HL-60 (cell line): ENCODE data around the gene ALPG.

Experiments used
- DNase-seq, 2 experiments: peaks; one replicate each; pipeline ENCODE4 v3.0.0-alpha.2; 2010 to 2020; ENCODE audit warnings: low read depth in 1 of 2, low spot score in 1 of 2
- H3K27ac ChIP-seq: fragments of 250-450 bp; sonication (Bioruptor Pico); replicated peaks from 2 replicates; pipeline ENCODE4 v1.5.1; 2020; ENCODE audit warnings: mild to moderate bottlenecking, moderate library complexity
- H3K27me3 ChIP-seq: fragments of 250-450 bp; sonication (Bioruptor Pico); 2 replicates; pipeline ENCODE4 v1.5.1; 2021; ENCODE audit warnings: mild to moderate bottlenecking, moderate library complexity; ENCODE audit not compliant: insufficient read depth, poor library complexity, severe bottlenecking
- H3K4me3 ChIP-seq: replicated peaks from 2 replicates; pipeline ENCODE4 v1.5.1; 2011; ENCODE audit warnings: mild to moderate bottlenecking, control low read depth, low read length; ENCODE audit not compliant: insufficient read depth
- CTCF ChIP-seq: IDR thresholded peaks from one replicate; pipeline ENCODE4 v1.5.1; 2011; ENCODE audit warnings: low read length, control low read depth, inconsistent platforms; ENCODE audit not compliant: insufficient read depth
- GABPA ChIP-seq: IDR thresholded peaks from 2 replicates; pipeline ENCODE4 v1.6.1; 2012; ENCODE audit warnings: low read depth
- POLR2AphosphoS5 ChIP-seq: IDR thresholded peaks from 2 replicates; pipeline ENCODE4 v1.6.1; 2012; ENCODE audit warnings: low read depth
- REST ChIP-seq: IDR thresholded peaks from 2 replicates; pipeline ENCODE4 v1.6.1; 2012; ENCODE audit warnings: low read depth; ENCODE audit not compliant: insufficient replicate concordance
- SPI1 ChIP-seq: IDR thresholded peaks from 2 replicates; pipeline ENCODE4 v1.6.1; 2012; ENCODE audit warnings: low read depth, mild to moderate bottlenecking, borderline replicate concordance

The ALPG gene

GRCh38 chr2:232436381-232437194 lies 29.9 kb downstream of the ALPG start:
- TF ChIP-seq CTCF (no peak), REST (no peak), POLR2AphosphoS5 (no peak), SPI1 (no peak), GABPA (no peak)
- Histone ChIP-seq H3K27ac (no peak overlapping the region), H3K4me3 (no peak overlapping the region), H3K27me3 (no peaks in the 10 kb centered on the region)
- DNase-seq, result no peak

- no peak overlapping the region for H3K27ac ChIP-seq
- H3K27me3 ChIP-seq, result no peaks in the 10 kb centered on the region
- no peak for DNase-seq
- no peak for TF ChIP-seq REST
- TF ChIP-seq CTCF, result no peak
- no peak for TF ChIP-seq POLR2AphosphoS5
- TF ChIP-seq SPI1, result no peak
- TF ChIP-seq GABPA, result no peak
- H3K4me3 ChIP-seq, result no peak overlapping the region
Observed at GRCh38 chr2:232437195-232437571, 30.5 kb downstream of the ALPG start.

- no peak overlapping the region for H3K27ac ChIP-seq
- no peak for DNase-seq
- no peaks in the 10 kb centered on the region for H3K27me3 ChIP-seq
- TF ChIP-seq GABPA (no peak), CTCF (no peak), POLR2AphosphoS5 (no peak), REST (no peak)
- H3K4me3 ChIP-seq, result no peak overlapping the region
Observed at GRCh38 chr2:232438091-232438490, 31.4 kb downstream of the ALPG start.
